SK-N-MC (cell line): ENCODE measurements around the gene ENTPD3.

Source experiments
- EZH2 ChIP-seq: fragments of 200-600 bp; sonication (generic); IDR thresholded peaks from one replicate; pipeline ENCODE4 v1.6.1; 2017; ENCODE audit warnings: antibody characterized with exemption
- POLR2AphosphoS5 ChIP-seq: IDR thresholded peaks from 2 replicates; pipeline ENCODE4 v1.6.1; 2012; ENCODE audit warnings: mild to moderate bottlenecking, low read depth, low read length, borderline replicate concordance

DNA sequence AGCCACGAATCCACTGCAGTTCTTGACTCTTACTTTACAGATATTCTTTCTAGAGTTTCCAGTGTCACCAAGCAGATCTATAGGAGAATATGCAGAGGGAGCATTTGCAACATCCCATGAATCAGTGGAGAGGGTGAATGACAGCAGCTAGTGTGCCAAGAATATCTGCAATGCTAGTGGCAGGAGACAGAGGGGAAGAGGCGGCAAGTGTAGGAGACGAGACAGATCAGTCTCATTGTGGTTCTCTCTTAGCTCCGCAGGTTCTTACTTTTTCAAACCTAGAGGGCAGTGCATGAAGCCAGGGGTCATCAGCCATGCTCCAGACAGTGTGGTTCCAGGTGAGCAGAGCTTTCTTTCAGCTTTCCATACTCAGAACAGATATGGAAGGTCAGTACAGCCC lies 90.7 kb downstream of the ENTPD3 start:
- TF ChIP-seq EZH2 (no peak), POLR2AphosphoS5 (no peak)
